ENCODE measurements around the gene THPO.

THPO gene

GRCh38 chr3:184357248-184358123 lies 20.5 kb downstream of the THPO start:
- H3K9me2 ChIP-seq (replicated peaks; ENCODE audit: insufficient read depth, low read length): no peaks in the 10 kb centered on the region
- no peak for TF ChIP-seq EZH2phosphoT487 (conservative IDR thresholded peaks at IDR 0.05; ENCODE audit: low read length)
- TF ChIP-seq CTCF (IDR thresholded peaks at IDR 0.05; ENCODE audit: insufficient read depth, low read length, poor library complexity, severe bottlenecking): no peak
- no peaks in the 10 kb centered on the region for H3K9me3 ChIP-seq (ENCODE audit: insufficient read depth, low read length)
- no peak overlapping the region for H2AFZ ChIP-seq (ENCODE audit: low read depth, low read length, severe bottlenecking)
- no peaks in the 10 kb centered on the region for H3K36me3 ChIP-seq (ENCODE audit: low read length)
- H3K4me2 ChIP-seq (ENCODE audit: low read depth, low read length, poor library complexity, severe bottlenecking): no peak overlapping the region
- no peaks in the 10 kb centered on the region for H3F3A ChIP-seq (ENCODE audit: insufficient read depth)
- no peaks in the 10 kb centered on the region for H4K20me1 ChIP-seq (ENCODE audit: low read depth, low read length)
- no peaks in the 10 kb centered on the region for H3K27me3 ChIP-seq (ENCODE audit: low read length)
- H3K9ac ChIP-seq (ENCODE audit: low read length): no peak overlapping the region
- H3K4me3 ChIP-seq (ENCODE audit: insufficient read depth, low read length, poor library complexity, severe bottlenecking): no peak overlapping the region
- H3K79me2 ChIP-seq (ENCODE audit: insufficient read depth, low read length): no peaks in the 10 kb centered on the region; the same call in 1 of the 2 replicates
- no peak overlapping the region for H3K27ac ChIP-seq (ENCODE audit: low read depth, low read length)

- Histone ChIP-seq H3K79me2 (ENCODE audit: insufficient read depth, low read length) (no peaks in the 10 kb centered on the region), H3K9me2 (replicated peaks; ENCODE audit: insufficient read depth, low read length) (no peaks in the 10 kb centered on the region), H3K9ac (ENCODE audit: low read length) (no peak overlapping the region), H3K9me3 (ENCODE audit: insufficient read depth, low read length) (no peaks in the 10 kb centered on the region), H3F3A (ENCODE audit: insufficient read depth) (no peaks in the 10 kb centered on the region), H4K20me1 (ENCODE audit: low read depth, low read length) (no peaks in the 10 kb centered on the region), H3K27ac (ENCODE audit: low read depth, low read length) (no peak overlapping the region), H3K4me3 (ENCODE audit: insufficient read depth, low read length, poor library complexity, severe bottlenecking) (no peak overlapping the region), H3K27me3 (ENCODE audit: low read length) (no peaks in the 10 kb centered on the region), H2AFZ (ENCODE audit: low read depth, low read length, severe bottlenecking) (no peak overlapping the region), H3K36me3 (ENCODE audit: low read length) (no peaks in the 10 kb centered on the region), H3K4me2 (ENCODE audit: low read depth, low read length, poor library complexity, severe bottlenecking) (no peak overlapping the region)
- TF ChIP-seq EZH2phosphoT487 (conservative IDR thresholded peaks at IDR 0.05; ENCODE audit: low read length) (no peak), CTCF (IDR thresholded peaks at IDR 0.05; ENCODE audit: insufficient read depth, low read length, poor library complexity, severe bottlenecking) (no peak)
Measured at GRCh38 chr3:184355261-184356040, 22.6 kb downstream of the THPO start.

- H3K36me3 ChIP-seq (ENCODE audit: low read length): no peaks in the 10 kb centered on the region
- no peak overlapping the region for H3K27ac ChIP-seq (ENCODE audit: low read depth, low read length)
- H3K27me3 ChIP-seq (ENCODE audit: low read length): no peaks in the 10 kb centered on the region
- no peak overlapping the region for H3K4me2 ChIP-seq (ENCODE audit: low read depth, low read length, poor library complexity, severe bottlenecking)
- no peaks in the 10 kb centered on the region for H3K79me2 ChIP-seq (ENCODE audit: insufficient read depth, low read length)
- TF ChIP-seq EZH2phosphoT487 (conservative IDR thresholded peaks at IDR 0.05; ENCODE audit: low read length) (no peak), CTCF (IDR thresholded peaks at IDR 0.05; ENCODE audit: insufficient read depth, low read length, poor library complexity, severe bottlenecking) (no peak)
- H3K4me3 ChIP-seq (ENCODE audit: insufficient read depth, low read length, poor library complexity, severe bottlenecking): no peak overlapping the region
- H3K9ac ChIP-seq (ENCODE audit: low read length): no peak overlapping the region
- no peaks in the 10 kb centered on the region for H3K9me2 ChIP-seq (replicated peaks; ENCODE audit: insufficient read depth, low read length)
- H3K9me3 ChIP-seq (ENCODE audit: insufficient read depth, low read length): no peaks in the 10 kb centered on the region
- H4K20me1 ChIP-seq (ENCODE audit: low read depth, low read length): no peaks in the 10 kb centered on the region
- H2AFZ ChIP-seq (ENCODE audit: low read depth, low read length, severe bottlenecking): no peak overlapping the region
- no peaks in the 10 kb centered on the region for H3F3A ChIP-seq (ENCODE audit: insufficient read depth)
Measured at GRCh38 chr3:184354754-184355153, 23.3 kb downstream of the THPO start.

All from SU-DHL-6 (cell line).